Inflammatory macrophage treated with lipopolysaccharide for 4 hours (primary cell): ENCODE results near the gene NAA40.
"Not testable (repeated sequence)": the region's sequence is repeated elsewhere in the genome, so short reads cannot be mapped to it uniquely, and the experiment has no call there.

Source experiments
- DNase-seq: peaks from one replicate; pipeline ENCODE4 v3.0.0-alpha.2; 2020

The NAA40 gene

GRCh38 chr11:63940786-63941185 lies 2.0 kb downstream of the NAA40 start:
- DNase-seq: peak; percentile 58

DNA sequence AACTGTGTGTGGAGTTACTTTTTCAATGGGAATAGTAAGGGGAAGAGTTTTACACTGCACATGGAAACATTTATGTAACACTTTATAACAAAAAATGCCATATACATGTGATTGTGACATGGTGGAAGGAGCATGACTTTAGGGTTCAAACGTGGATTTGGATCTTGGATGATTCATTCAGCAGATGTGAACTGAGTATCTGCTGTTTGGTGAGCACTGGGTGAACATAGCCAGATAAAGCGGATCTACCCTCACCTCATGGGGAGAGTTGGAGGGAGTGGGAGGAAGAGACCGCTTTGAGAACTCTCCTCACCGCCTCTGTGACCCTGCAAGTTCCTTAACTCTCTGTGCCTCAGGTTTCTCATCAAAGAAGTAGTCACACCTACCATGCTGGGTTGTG lies 3.1 kb downstream of the NAA40 start:
- no peak for DNase-seq

DNA sequence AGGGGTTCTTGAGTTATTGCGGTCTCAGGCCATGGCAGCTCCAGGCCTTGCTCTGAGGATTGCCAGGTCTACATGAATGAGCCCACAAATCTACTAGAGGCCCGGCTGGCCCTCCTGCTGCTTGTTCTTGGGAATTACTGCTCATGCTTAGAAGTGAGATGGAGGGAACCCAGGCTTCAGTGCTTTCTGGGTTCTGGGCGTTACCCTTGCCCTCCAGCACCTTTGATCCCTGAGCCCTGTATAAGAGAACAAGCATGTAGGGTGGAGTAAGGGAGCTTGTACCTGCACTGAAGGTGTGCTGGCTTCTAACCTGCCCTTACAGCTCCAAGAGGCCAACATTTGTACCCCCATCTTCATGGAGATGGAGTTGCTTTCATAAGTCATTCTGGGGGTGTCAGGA lies 4.0 kb downstream of the NAA40 start:
- DNase-seq: no peak

DNA sequence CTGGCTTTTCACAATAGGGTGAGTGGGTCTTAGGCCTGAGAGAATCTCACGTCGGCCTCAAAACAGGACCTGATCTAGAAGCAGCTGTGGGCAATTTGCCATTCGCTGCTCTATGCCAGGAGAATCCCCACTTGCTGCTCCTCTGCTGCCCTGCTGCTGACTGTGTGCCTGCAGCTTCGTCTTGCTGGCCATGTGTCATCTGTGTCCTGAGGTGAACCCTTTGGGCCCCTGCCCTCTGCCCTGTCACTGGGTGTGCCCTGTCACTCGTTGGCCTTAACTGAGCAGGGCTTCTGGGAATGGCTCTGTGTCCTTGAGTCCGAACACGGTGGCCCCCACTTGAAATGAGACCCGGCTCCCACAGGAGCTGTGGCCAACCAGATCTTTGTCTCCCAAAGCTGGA lies 6.2 kb downstream of the NAA40 start:
- DNase-seq: no peak

GRCh38 chr11:63945477-63946163 lies 6.8 kb downstream of the NAA40 start:
- DNase-seq: peak; percentile 55

GRCh38 chr11:63951779-63952536 lies 13.2 kb downstream of the NAA40 start:
- DNase-seq: no peak

- no peak for DNase-seq
Observed at GRCh38 chr11:63952570-63952969, 13.8 kb downstream of the NAA40 start.

DNA sequence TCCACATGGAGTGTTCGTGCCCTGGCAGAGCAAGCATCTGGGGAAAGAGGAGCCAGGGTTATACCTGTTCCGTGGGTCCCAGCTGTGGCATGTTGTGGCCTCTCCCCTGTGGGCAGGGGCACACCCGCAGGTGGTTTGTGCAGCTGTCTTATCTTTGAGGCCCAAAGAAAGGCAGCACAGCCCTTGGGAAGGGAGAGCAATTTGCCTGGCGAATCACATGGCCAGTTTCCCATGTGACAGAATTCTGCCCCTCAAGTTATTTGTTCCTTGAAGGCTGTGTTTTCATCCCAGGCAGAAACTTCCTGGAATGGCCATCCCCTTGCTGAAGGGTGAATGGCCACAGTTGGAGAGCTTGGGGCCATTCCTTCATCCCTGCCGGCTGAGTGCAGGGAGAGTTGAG lies 19.2 kb downstream of the NAA40 start:
- no peak for DNase-seq

GRCh38 chr11:63961608-63962412 lies 23.0 kb downstream of the NAA40 start:
- DNase-seq: no peak

- DNase-seq: not testable (repeated sequence)
Observed at GRCh38 chr11:63963895-63964294, 25.1 kb downstream of the NAA40 start.

GRCh38 chr11:63966444-63966843 lies 27.6 kb downstream of the NAA40 start:
- DNase-seq: no peak

- no peak for DNase-seq
Observed at GRCh38 chr11:63969461-63969860, 30.7 kb downstream of the NAA40 start.

- peak; percentile 62 for DNase-seq
Observed at GRCh38 chr11:63970902-63971301, 32.1 kb downstream of the NAA40 start.

GRCh38 chr11:63973912-63974258 lies 35.1 kb downstream of the NAA40 start:
- not testable (repeated sequence) for DNase-seq

GRCh38 chr11:63974259-63975143 lies 35.7 kb downstream of the NAA40 start, which contains the start of gene COX8A:
Gene COX8A (plus strand): TSS chr11:63974620. CDS start chr11:63974681, 61 bp downstream.
- DNase-seq: peak; percentile 100

- DNase-seq: no peak
Observed at GRCh38 chr11:63978551-63979239, 39.9 kb downstream of the NAA40 start.

DNA sequence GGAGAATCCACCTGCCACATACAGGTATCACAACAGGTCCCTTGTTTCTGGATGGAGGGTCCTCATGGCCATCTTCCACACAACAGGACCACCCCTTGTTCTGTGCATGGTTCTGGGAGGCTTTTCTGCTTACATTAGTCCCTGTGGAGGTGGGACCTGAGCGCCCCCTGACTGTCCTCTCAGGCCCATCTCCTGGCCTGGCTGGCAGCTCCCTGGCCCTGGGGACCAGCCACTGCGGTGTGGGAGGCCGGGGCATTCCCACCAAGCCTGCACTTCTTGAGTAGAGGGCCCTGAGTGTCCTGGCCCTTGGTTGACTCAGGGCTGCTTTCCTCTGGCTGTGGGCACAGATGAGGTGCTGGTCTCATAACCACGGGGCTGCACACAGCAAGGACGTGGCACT lies 40.6 kb downstream of the NAA40 start:
- DNase-seq: no peak

DNA sequence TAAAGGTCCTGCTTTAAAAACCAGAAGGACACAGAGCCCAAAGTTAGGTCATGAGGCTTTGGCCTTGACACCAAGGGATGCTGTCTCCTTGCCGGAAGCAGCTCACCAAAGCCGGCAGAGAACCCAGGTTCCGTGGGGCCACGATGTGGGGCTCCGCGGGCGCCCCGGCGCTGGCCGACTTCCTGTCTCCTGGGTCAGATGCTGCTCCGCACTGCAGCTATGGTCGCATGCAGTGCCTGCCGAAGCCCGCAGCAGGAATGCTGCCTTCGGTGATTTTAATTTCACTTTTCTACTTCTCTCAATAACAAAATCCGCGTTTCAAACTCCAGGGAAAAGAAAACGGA lies 47.0 kb downstream of the NAA40 start:
- peak; percentile 24 for DNase-seq

GRCh38 chr11:63986156-63986931 lies 47.5 kb downstream of the NAA40 start, which contains the start of gene OTUB1:
Gene OTUB1 (plus strand): TSS chr11:63986438. CDS start chr11:63986457, 19 bp downstream.
- DNase-seq: peak; percentile 90

DNA sequence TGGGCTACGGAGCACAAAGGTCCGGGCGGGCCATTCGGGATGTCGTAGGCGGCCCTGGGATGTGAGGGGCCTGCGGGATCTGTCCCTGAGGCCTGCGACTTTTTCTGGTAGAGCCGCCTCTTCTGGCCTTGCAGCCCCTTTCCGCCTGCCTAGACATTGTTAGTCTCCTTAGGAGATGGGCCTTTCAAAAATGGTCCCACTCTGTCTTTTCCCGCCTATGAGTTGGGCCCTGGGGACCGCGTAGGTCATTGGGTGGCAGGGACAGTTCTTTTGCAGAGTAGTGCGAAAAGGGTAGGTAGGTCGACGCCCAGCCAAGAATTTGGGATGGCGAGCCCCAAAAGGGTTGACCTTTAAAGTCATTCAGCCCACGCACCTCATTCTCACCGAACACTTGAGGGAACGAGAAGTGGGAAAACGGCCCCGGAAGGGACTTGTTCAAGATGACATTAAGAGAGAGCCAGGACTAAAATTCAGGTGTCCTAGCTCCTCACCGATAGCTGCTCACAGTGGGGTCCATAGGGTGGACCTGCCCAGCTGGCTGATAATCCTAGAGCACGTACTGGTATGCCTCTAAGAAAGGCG lies 48.2 kb downstream of the NAA40 start:
- no peak for DNase-seq

GRCh38 chr11:63991558-63991957 lies 52.8 kb downstream of the NAA40 start:
- DNase-seq: no peak
